Esophagus muscularis mucosa (tissue), 4 donors: Measurements from ENCODE around the gene TMEM255B.

ENCODE experiments used
- CTCF ChIP-seq, 3 experiments: fragments of 200-600 bp in 2 of 3; fragments of 450-650 bp in 1 of 3; sonication (generic) in 2 of 3; IDR thresholded peaks; one replicate each; pipeline ENCODE4 v1.5.1; 2017 to 2019; ENCODE audit warnings: antibody characterized with exemption in 3 of 3, mild to moderate bottlenecking in 2 of 3, moderate library complexity in 1 of 3
- EP300 ChIP-seq: sonication (generic); formaldehyde crosslinking; IDR thresholded peaks from one replicate; pipeline ENCODE4 v1.6.1; 2017; ENCODE audit warnings: antibody characterized with exemption
- POLR2A ChIP-seq: fragments of 450-650 bp; IDR thresholded peaks from one replicate; pipeline ENCODE4 v1.6.1; 2017; ENCODE audit warnings: antibody characterized with exemption, moderate library complexity, mild to moderate bottlenecking, low read depth
- POLR2AphosphoS5 ChIP-seq, 2 donors: sonication (generic); formaldehyde crosslinking; IDR thresholded peaks; one replicate each; pipeline ENCODE4 v1.6.1; 2017; ENCODE audit warnings: antibody characterized with exemption in 2 of 2

GRCh38 chr13:113800576-113800926 lies 41.5 kb downstream of the TMEM255B start:
- TF ChIP-seq CTCF (IDR thresholded peaks at IDR 0.05) = no peak
- no peak for TF ChIP-seq POLR2A
- TF ChIP-seq POLR2AphosphoS5 (IDR thresholded peaks at IDR 0.05) = no peak
- no peak for TF ChIP-seq EP300
